ENCODE results near the gene NDUFAF5.

NDUFAF5 gene

GRCh38 chr20:13841206-13841605, 56.4 kb downstream of the NDUFAF5 start:
- no peak for TF ChIP-seq CTCF (IDR thresholded peaks at IDR 0.05; ENCODE audit: extremely low read depth, insufficient read depth, missing control alignments)
- in situ Hi-C loops (cut with MboI; ENCODE audit: low pct_unique_long_range_greater_than_20kb, low sequenced_read_pairs, unreplicated experiment) = no loop called here
- no peak for DNase-seq (ENCODE audit: low spot score)

GRCh38 chr20:13844296-13844695, 59.5 kb downstream of the NDUFAF5 start:
- no peak for TF ChIP-seq CTCF (IDR thresholded peaks at IDR 0.05; ENCODE audit: extremely low read depth, insufficient read depth, missing control alignments)
- no peak for DNase-seq (ENCODE audit: low spot score)
- in situ Hi-C loops (cut with MboI; ENCODE audit: low pct_unique_long_range_greater_than_20kb, low sequenced_read_pairs, unreplicated experiment) = no loop called here

- no peak for DNase-seq (ENCODE audit: low spot score)
- TF ChIP-seq CTCF (IDR thresholded peaks at IDR 0.05; ENCODE audit: extremely low read depth, insufficient read depth, missing control alignments) = no peak
- in situ Hi-C loops (cut with MboI; ENCODE audit: low pct_unique_long_range_greater_than_20kb, low sequenced_read_pairs, unreplicated experiment) = no loop called here
These were observed 66.5 kb downstream of the NDUFAF5 start for GRCh38 chr20:13851279-13851678.

- no peak for TF ChIP-seq CTCF (IDR thresholded peaks at IDR 0.05; ENCODE audit: extremely low read depth, insufficient read depth, missing control alignments)
- in situ Hi-C loops (cut with MboI; ENCODE audit: low pct_unique_long_range_greater_than_20kb, low sequenced_read_pairs, unreplicated experiment) = no loop called here
- no peak for DNase-seq (ENCODE audit: low spot score)
These were observed 67.5 kb downstream of the NDUFAF5 start for GRCh38 chr20:13852306-13852705.

- in situ Hi-C loops (cut with MboI; ENCODE audit: low pct_unique_long_range_greater_than_20kb, low sequenced_read_pairs, unreplicated experiment) = no loop called here
- DNase-seq (ENCODE audit: low spot score) = no peak
- no peak for TF ChIP-seq CTCF (IDR thresholded peaks at IDR 0.05; ENCODE audit: extremely low read depth, insufficient read depth, missing control alignments)
These were observed 70.8 kb downstream of the NDUFAF5 start for GRCh38 chr20:13855613-13856012.

GRCh38 chr20:13856354-13856753, 71.5 kb downstream of the NDUFAF5 start:
- in situ Hi-C loops (cut with MboI; ENCODE audit: low pct_unique_long_range_greater_than_20kb, low sequenced_read_pairs, unreplicated experiment) = no loop called here
- no peak for DNase-seq (ENCODE audit: low spot score)

More at GRCh38 chr20:13856354-13856753, 71.5 kb downstream of the NDUFAF5 start:
- no peak for TF ChIP-seq CTCF (IDR thresholded peaks at IDR 0.05; ENCODE audit: extremely low read depth, insufficient read depth, missing control alignments)
